Loucy (cell line): ENCODE results near the gene PPIL4.

Source experiments
- H2AFZ ChIP-seq: fragments of 200-600 bp; sonication (generic); 2 replicates; pipeline ENCODE4 v1.6.0; 2016; ENCODE audit warnings: antibody characterized with exemption, mild to moderate bottlenecking, low read length, moderate library complexity
- H3F3A ChIP-seq: fragments of 200-600 bp; 2 replicates; pipeline ENCODE4 v1.6.0; 2016; ENCODE audit warnings: antibody characterized with exemption, low read depth, mild to moderate bottlenecking
- H3K27me3 ChIP-seq: fragments of 200-600 bp; sonication (generic); 2 replicates; pipeline ENCODE4 v1.6.1; 2014; ENCODE audit warnings: low read length, mild to moderate bottlenecking; ENCODE audit not compliant: insufficient read depth, poor library complexity, severe bottlenecking
- H3K36me3 ChIP-seq: fragments of 200-600 bp; sonication (generic); 2 replicates; pipeline ENCODE4 v1.6.1; 2016; ENCODE audit warnings: low read length; ENCODE audit not compliant: insufficient read depth
- H3K4me1 ChIP-seq: fragments of 200-600 bp; sonication (generic); 2 replicates; pipeline ENCODE4 v1.5.1; 2014; ENCODE audit warnings: low read length, mild to moderate bottlenecking; ENCODE audit not compliant: insufficient read depth, poor library complexity, severe bottlenecking
- H3K4me2 ChIP-seq: fragments of 200-600 bp; sonication (generic); 2 replicates; pipeline ENCODE4 v1.6.0; 2014; ENCODE audit warnings: antibody characterized with exemption, low read length, low read depth, mild to moderate bottlenecking; ENCODE audit not compliant: poor library complexity, severe bottlenecking
- H3K4me3 ChIP-seq: fragments of 200-600 bp; sonication (generic); 2 replicates; pipeline ENCODE4 v1.5.1; 2014; ENCODE audit warnings: low read length, mild to moderate bottlenecking, mixed read lengths; ENCODE audit not compliant: poor library complexity, severe bottlenecking
- H3K79me2 ChIP-seq: fragments of 200-600 bp; sonication (generic); 2 replicates; pipeline ENCODE4 v1.6.1; 2014; ENCODE audit warnings: low read length; ENCODE audit not compliant: insufficient read depth
- H3K9ac ChIP-seq: fragments of 200-600 bp; sonication (generic); 2 replicates; pipeline ENCODE4 v1.6.0; 2014; ENCODE audit warnings: mild to moderate bottlenecking, low read depth, low read length, moderate library complexity; ENCODE audit not compliant: poor library complexity, severe bottlenecking
- H3K9me2 ChIP-seq: fragments of 200-600 bp; sonication (generic); replicated peaks from 2 replicates; pipeline ENCODE4 v1.6.1; 2016; ENCODE audit warnings: low read depth, low read length, mixed read lengths
- H3K9me3 ChIP-seq: fragments of 200-600 bp; sonication (generic); 2 replicates; pipeline ENCODE4 v1.6.1; 2014; ENCODE audit warnings: mild to moderate bottlenecking, antibody characterized with exemption, low read length, low read depth; ENCODE audit not compliant: insufficient read depth
- H4K20me1 ChIP-seq: fragments of 200-600 bp; sonication (generic); 2 replicates; pipeline ENCODE4 v1.6.0; 2014; ENCODE audit warnings: antibody characterized with exemption, low read length, mild to moderate bottlenecking; ENCODE audit not compliant: insufficient read depth, poor library complexity, severe bottlenecking
- CTCF ChIP-seq: fragments of 200-600 bp; sonication (generic); conservative IDR thresholded peaks from 2 replicates; pipeline ENCODE4 v1.5.1; 2014; ENCODE audit warnings: mild to moderate bottlenecking, antibody characterized with exemption, low read length
- EZH2phosphoT487 ChIP-seq: fragments of 200-600 bp; IDR thresholded peaks from 2 replicates; pipeline ENCODE4 v1.6.1; 2018; ENCODE audit warnings: antibody characterized with exemption, mild to moderate bottlenecking, moderate library complexity, borderline replicate concordance

The PPIL4 gene

GRCh38 chr6:149515494-149515893 lies 30.3 kb downstream of the PPIL4 start:
- Histone ChIP-seq H3K4me1 (no peaks in the 10 kb centered on the region), H3K9me2 (no peaks in the 10 kb centered on the region), H3K27me3 (no peaks in the 10 kb centered on the region), H3K4me3 (no peak overlapping the region), H3K9me3 (no peaks in the 10 kb centered on the region), H3K9ac (no peak overlapping the region), H3F3A (no peaks in the 10 kb centered on the region), H4K20me1 (peaks cover 4% of the 10 kb centered on the region), H2AFZ (no peak overlapping the region), H3K36me3 (peaks cover 43% of the 10 kb centered on the region; the same call in 1 of the 2 replicates), H3K79me2 (no peaks in the 10 kb centered on the region), H3K4me2 (no peak overlapping the region)
- TF ChIP-seq CTCF: no peak
- no peak for TF ChIP-seq EZH2phosphoT487

- Histone ChIP-seq H3K9ac (no peak overlapping the region), H3K27me3 (no peaks in the 10 kb centered on the region)
Observed at GRCh38 chr6:149513915-149514314, 31.9 kb downstream of the PPIL4 start.

GRCh38 chr6:149510793-149511512 lies 34.9 kb downstream of the PPIL4 start:
- H3K9me2 ChIP-seq: no peaks in the 10 kb centered on the region
- no peak overlapping the region for H3K4me2 ChIP-seq
- H3F3A ChIP-seq: no peaks in the 10 kb centered on the region; the same call in 1 of the 2 replicates

More at GRCh38 chr6:149513915-149514314, 31.9 kb downstream of the PPIL4 start:
- no peaks in the 10 kb centered on the region for H3K79me2 ChIP-seq
- H3K9me2 ChIP-seq: no peaks in the 10 kb centered on the region
- peaks cover 30% of the 10 kb centered on the region; the same call in 1 of the 2 replicates for H3K36me3 ChIP-seq
- H3F3A ChIP-seq: no peaks in the 10 kb centered on the region; the same call in 1 of the 2 replicates
- H3K9me3 ChIP-seq: no peaks in the 10 kb centered on the region
- TF ChIP-seq EZH2phosphoT487 (no peak), CTCF (no peak)
- no peak overlapping the region for H2AFZ ChIP-seq
- H3K4me2 ChIP-seq: no peak overlapping the region
- H3K4me3 ChIP-seq: no peak overlapping the region
- H3K4me1 ChIP-seq: no peaks in the 10 kb centered on the region
- peaks cover 4% of the 10 kb centered on the region for H4K20me1 ChIP-seq

More at GRCh38 chr6:149510793-149511512, 34.9 kb downstream of the PPIL4 start:
- Histone ChIP-seq H3K9ac (no peak overlapping the region), H3K79me2 (no peaks in the 10 kb centered on the region), H3K4me3 (no peak overlapping the region), H3K4me1 (peaks cover 4% of the 10 kb centered on the region), H2AFZ (no peak overlapping the region), H3K27me3 (no peaks in the 10 kb centered on the region), H3K9me3 (no peaks in the 10 kb centered on the region), H3K36me3 (peaks cover 22% of the 10 kb centered on the region; the same call in 1 of the 2 replicates), H4K20me1 (no peaks in the 10 kb centered on the region)
- TF ChIP-seq EZH2phosphoT487 (no peak), CTCF (no peak)
